HepG2 (cell line): ENCODE data around the gene PARN. TPM values are rescaled to one million over a fixed set of nuclear protein-coding genes. Genes with fewer than 3 reads are reported as not detected.

Source experiments
- BORCS8-MEF2B ChIP-seq: sonication (generic); formaldehyde crosslinking; IDR thresholded peaks from 2 replicates; pipeline ENCODE4 v1.8.0; 2022; ENCODE audit warnings: mild to moderate bottlenecking, missing genetic modification reagents
- CBFB ChIP-seq: sonication (generic); formaldehyde crosslinking; IDR thresholded peaks from 2 replicates; pipeline ENCODE4 v1.4.0; 2020; ENCODE audit warnings: missing genetic modification reagents
- CEBPG ChIP-seq: IDR thresholded peaks from 2 replicates; pipeline ENCODE4 v1.6.1; 2016
- FOXK2 ChIP-seq: fragments of 450-650 bp; IDR thresholded peaks from 2 replicates; pipeline ENCODE4 v1.6.1; 2016
- HMG20A ChIP-seq: IDR thresholded peaks from 2 replicates; pipeline ENCODE4 v1.6.1; 2016; ENCODE audit warnings: borderline replicate concordance
- MAFF ChIP-seq: IDR thresholded peaks from 2 replicates; pipeline ENCODE4 v1.6.1; 2011; ENCODE audit warnings: low read depth, low read length, improper control_type of control experiment
- NR2F2 ChIP-seq: IDR thresholded peaks from 2 replicates; pipeline ENCODE4 v1.6.1; 2012; ENCODE audit warnings: low read depth, inconsistent platforms, borderline replicate concordance
- RARA ChIP-seq: IDR thresholded peaks from 2 replicates; pipeline ENCODE4 v1.6.1; 2016; ENCODE audit warnings: missing genetic modification reagents, missing compliant biosample characterization
- SMAD9 ChIP-seq: sonication (generic); formaldehyde crosslinking; IDR thresholded peaks from 2 replicates; pipeline ENCODE4 v1.5.1; 2020; ENCODE audit warnings: mild to moderate bottlenecking, missing genetic modification reagents
- ZBTB8A ChIP-seq: sonication (generic); formaldehyde crosslinking; IDR thresholded peaks from 2 replicates; pipeline ENCODE4 v1.4.0; 2020; ENCODE audit warnings: mild to moderate bottlenecking, low read depth, missing genetic modification reagents, borderline replicate concordance
- ZNF10 ChIP-seq: sonication (generic); formaldehyde crosslinking; IDR thresholded peaks from 2 replicates; pipeline ENCODE4 v1.4.0; 2020; ENCODE audit warnings: mild to moderate bottlenecking, low read depth, missing genetic modification reagents, borderline replicate concordance
- ZNF225 ChIP-seq: sonication (generic); formaldehyde crosslinking; IDR thresholded peaks from 2 replicates; pipeline ENCODE4 v1.4.0; 2020; ENCODE audit warnings: mild to moderate bottlenecking, missing genetic modification reagents
- ZNF274 ChIP-seq: sonication (generic); formaldehyde crosslinking; IDR thresholded peaks from 2 replicates; pipeline ENCODE4 v1.5.1; 2020; ENCODE audit warnings: mild to moderate bottlenecking, missing genetic modification reagents
- ZNF383 ChIP-seq: sonication (generic); formaldehyde crosslinking; IDR thresholded peaks from 2 replicates; pipeline ENCODE4 v1.4.0; 2020; ENCODE audit warnings: missing genetic modification reagents, mild to moderate bottlenecking, borderline replicate concordance
- ZNF446 ChIP-seq: sonication (generic); formaldehyde crosslinking; IDR thresholded peaks from 2 replicates; pipeline ENCODE4 v1.5.0; 2020; ENCODE audit warnings: mild to moderate bottlenecking, missing genetic modification reagents
- ZNF557 ChIP-seq: sonication (generic); formaldehyde crosslinking; IDR thresholded peaks from 2 replicates; pipeline ENCODE4 v1.4.0; 2020; ENCODE audit warnings: missing genetic modification reagents
- ZNF589 ChIP-seq: sonication (generic); formaldehyde crosslinking; conservative IDR thresholded peaks from 2 replicates; pipeline ENCODE4 v1.8.0; 2022; ENCODE audit warnings: mild to moderate bottlenecking, moderate library complexity, missing genetic modification reagents
- ZNF768 ChIP-seq: sonication (generic); formaldehyde crosslinking; IDR thresholded peaks from 2 replicates; pipeline ENCODE4 v1.4.0; 2020; ENCODE audit warnings: missing genetic modification reagents
- ZNF839 ChIP-seq: sonication (generic); formaldehyde crosslinking; IDR thresholded peaks from 2 replicates; pipeline ENCODE4 v1.4.0; 2020; ENCODE audit warnings: missing genetic modification reagents, mild to moderate bottlenecking, borderline replicate concordance
- polyA plus RNA-seq, 8 experiments: library from polyadenylated mRNA; depleted of rRNA in 3 of 8; stranded (reverse) in 7 of 8; unstranded in 1 of 8; fragments of >200 nt; fragmentation: Illumina TruSeq in 4 of 8; extraction: Trizol in 4 of 8; gene quantifications; 2 replicates each; pipeline versions ENCODE4 v1.2.1 to v1.2.3, GENCODE V29; 2011 to 2016; ENCODE audit warnings: low read depth in 4 of 8, missing spikeins in 1 of 8, mixed read lengths in 1 of 8; ENCODE audit not compliant: insufficient read depth in 1 of 8
- total RNA-seq, 5 experiments: library from RNA; depleted of rRNA; stranded (reverse); fragments of >200 nt; fragmentation: Illumina TruSeq; extraction: Trizol; gene quantifications; 2 replicates each; pipeline ENCODE4 v1.2.3, GENCODE V29; 2016; ENCODE audit warnings: low read depth in 1 of 5
- TF ChIP-seq, protein P1 (sequence below): sonication (generic); formaldehyde crosslinking; IDR thresholded peaks from 2 replicates; pipeline ENCODE4 v1.5.1; 2020; ENCODE audit warnings: mild to moderate bottlenecking, missing genetic modification reagents, borderline replicate concordance
- TF ChIP-seq, protein P2 (sequence below): sonication (generic); formaldehyde crosslinking; IDR thresholded peaks from 2 replicates; pipeline ENCODE4 v1.5.0; 2020; ENCODE audit warnings: missing genetic modification reagents, mild to moderate bottlenecking, borderline replicate concordance
- TF ChIP-seq, protein P3 (sequence below): sonication (generic); formaldehyde crosslinking; IDR thresholded peaks from 2 replicates; pipeline ENCODE4 v1.8.0; 2022; ENCODE audit warnings: mild to moderate bottlenecking, missing genetic modification reagents, moderate library complexity

The PARN gene
- total and polyA plus RNA-seq, 2 of the 13 experiments (the other 11 are each of a cell fraction or from before 2014, with no cell fraction given): 13.3 to 47.6 TPM

- TF ChIP-seq, protein P1, sequence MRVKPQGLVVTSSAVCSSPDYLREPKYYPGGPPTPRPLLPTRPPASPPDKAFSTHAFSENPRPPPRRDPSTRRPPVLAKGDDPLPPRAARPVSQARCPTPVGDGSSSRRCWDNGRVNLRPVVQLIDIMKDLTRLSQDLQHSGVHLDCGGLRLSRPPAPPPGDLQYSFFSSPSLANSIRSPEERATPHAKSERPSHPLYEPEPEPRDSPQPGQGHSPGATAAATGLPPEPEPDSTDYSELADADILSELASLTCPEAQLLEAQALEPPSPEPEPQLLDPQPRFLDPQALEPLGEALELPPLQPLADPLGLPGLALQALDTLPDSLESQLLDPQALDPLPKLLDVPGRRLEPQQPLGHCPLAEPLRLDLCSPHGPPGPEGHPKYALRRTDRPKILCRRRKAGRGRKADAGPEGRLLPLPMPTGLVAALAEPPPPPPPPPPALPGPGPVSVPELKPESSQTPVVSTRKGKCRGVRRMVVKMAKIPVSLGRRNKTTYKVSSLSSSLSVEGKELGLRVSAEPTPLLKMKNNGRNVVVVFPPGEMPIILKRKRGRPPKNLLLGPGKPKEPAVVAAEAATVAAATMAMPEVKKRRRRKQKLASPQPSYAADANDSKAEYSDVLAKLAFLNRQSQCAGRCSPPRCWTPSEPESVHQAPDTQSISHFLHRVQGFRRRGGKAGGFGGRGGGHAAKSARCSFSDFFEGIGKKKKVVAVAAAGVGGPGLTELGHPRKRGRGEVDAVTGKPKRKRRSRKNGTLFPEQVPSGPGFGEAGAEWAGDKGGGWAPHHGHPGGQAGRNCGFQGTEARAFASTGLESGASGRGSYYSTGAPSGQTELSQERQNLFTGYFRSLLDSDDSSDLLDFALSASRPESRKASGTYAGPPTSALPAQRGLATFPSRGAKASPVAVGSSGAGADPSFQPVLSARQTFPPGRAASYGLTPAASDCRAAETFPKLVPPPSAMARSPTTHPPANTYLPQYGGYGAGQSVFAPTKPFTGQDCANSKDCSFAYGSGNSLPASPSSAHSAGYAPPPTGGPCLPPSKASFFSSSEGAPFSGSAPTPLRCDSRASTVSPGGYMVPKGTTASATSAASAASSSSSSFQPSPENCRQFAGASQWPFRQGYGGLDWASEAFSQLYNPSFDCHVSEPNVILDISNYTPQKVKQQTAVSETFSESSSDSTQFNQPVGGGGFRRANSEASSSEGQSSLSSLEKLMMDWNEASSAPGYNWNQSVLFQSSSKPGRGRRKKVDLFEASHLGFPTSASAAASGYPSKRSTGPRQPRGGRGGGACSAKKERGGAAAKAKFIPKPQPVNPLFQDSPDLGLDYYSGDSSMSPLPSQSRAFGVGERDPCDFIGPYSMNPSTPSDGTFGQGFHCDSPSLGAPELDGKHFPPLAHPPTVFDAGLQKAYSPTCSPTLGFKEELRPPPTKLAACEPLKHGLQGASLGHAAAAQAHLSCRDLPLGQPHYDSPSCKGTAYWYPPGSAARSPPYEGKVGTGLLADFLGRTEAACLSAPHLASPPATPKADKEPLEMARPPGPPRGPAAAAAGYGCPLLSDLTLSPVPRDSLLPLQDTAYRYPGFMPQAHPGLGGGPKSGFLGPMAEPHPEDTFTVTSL (CRISPR knock-in tag): no peak
- no peak for TF ChIP-seq ZNF839 (CRISPR knock-in tag)
- TF ChIP-seq ZNF589: no peak
- TF ChIP-seq FOXK2: 0 out of 2 replicates have a peak, but pooled peaks have one; percentile 34
- TF ChIP-seq ZNF446 (CRISPR knock-in tag): no peak
- TF ChIP-seq SMAD9 (CRISPR knock-in tag): no peak
- TF ChIP-seq ZBTB8A (CRISPR knock-in tag): no peak
- peak; percentile 69; the same call in 1 of the 2 replicates for TF ChIP-seq CBFB (CRISPR knock-in tag)
- no peak for TF ChIP-seq ZNF383 (CRISPR knock-in tag)
- TF ChIP-seq NR2F2: peak; percentile 51; the same call in 1 of the 2 replicates
- TF ChIP-seq CEBPG (CRISPR knock-in tag): peak; percentile 98
- TF ChIP-seq ZNF225 (CRISPR knock-in tag): no peak
- TF ChIP-seq BORCS8-MEF2B: no peak
- peak; percentile 91 for TF ChIP-seq HMG20A (CRISPR knock-in tag)
- no peak for TF ChIP-seq ZNF10 (CRISPR knock-in tag)
- no peak for TF ChIP-seq ZNF768 (CRISPR knock-in tag)
- TF ChIP-seq RARA: peak; percentile 67
- TF ChIP-seq ZNF557 (CRISPR knock-in tag): no peak
- peak; percentile 18; the same call in 1 of the 2 replicates for TF ChIP-seq MAFF
- no peak for TF ChIP-seq ZNF274 (CRISPR knock-in tag)
- TF ChIP-seq, protein P2, sequence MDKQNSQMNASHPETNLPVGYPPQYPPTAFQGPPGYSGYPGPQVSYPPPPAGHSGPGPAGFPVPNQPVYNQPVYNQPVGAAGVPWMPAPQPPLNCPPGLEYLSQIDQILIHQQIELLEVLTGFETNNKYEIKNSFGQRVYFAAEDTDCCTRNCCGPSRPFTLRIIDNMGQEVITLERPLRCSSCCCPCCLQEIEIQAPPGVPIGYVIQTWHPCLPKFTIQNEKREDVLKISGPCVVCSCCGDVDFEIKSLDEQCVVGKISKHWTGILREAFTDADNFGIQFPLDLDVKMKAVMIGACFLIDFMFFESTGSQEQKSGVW: no peak
- TF ChIP-seq, protein P3, sequence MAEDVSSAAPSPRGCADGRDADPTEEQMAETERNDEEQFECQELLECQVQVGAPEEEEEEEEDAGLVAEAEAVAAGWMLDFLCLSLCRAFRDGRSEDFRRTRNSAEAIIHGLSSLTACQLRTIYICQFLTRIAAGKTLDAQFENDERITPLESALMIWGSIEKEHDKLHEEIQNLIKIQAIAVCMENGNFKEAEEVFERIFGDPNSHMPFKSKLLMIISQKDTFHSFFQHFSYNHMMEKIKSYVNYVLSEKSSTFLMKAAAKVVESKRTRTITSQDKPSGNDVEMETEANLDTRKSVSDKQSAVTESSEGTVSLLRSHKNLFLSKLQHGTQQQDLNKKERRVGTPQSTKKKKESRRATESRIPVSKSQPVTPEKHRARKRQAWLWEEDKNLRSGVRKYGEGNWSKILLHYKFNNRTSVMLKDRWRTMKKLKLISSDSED: no peak
Observed at GRCh38 chr16:14562691-14563491, 67.2 kb downstream of the PARN start (continued).
